HL-60/S4 treated with phorbol 12-myristate 13-acetate at 8.2 ng/mL for 4 days and 3 days (cell line): Measurements from ENCODE around the gene XIRP1.

Experiments
- in situ Hi-C: fragments of 300-500 bp; cut with MboI; formaldehyde crosslinking; loops from 2 replicates; pipeline ENCODE4 v1.15.0; 2022; ENCODE audit warnings: low sequenced_read_pairs

The XIRP1 gene

GRCh38 chr3:39188271-39189149 lies 3.9 kb downstream of the XIRP1 start:
- in situ Hi-C loops = no loop called here

DNA sequence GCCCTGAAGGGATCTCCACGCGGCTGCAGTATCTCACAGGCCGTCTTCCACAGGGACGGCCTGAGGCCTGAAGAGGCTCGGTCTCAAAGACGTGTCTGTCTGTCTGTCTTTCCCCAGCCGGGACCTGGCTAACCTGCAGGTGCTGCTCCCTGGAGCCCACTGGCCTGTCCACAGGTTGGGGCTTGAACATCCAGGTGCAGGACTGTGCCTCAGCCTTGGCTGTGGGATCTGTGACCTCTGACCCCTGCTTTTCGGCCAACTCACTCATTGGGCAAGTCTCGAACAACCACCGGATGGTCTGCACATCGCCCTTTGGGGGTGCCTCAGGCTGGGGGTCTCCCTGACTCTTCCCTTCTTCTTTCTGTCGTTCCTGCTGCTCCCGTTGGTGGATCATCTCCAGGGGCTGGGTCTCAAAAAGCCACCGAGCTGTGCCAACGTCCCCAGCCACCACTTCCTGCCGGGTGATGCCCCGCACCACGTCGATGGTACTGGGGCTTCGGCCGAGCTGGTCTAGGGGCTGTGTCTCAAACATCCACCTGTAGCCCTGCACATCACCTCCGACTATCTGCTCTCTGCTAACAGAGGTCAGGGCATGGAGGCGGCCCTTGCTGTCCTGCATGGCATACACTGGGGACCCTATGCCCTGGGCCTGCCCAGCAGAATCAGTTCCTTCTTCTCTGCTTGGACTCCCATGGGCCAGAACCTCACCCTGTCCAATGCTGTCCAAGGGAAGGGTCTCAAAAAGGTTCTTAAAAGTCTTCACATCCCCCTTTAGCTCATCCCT lies 4.8 kb downstream of the XIRP1 start:
- in situ Hi-C loops = no loop called here

DNA sequence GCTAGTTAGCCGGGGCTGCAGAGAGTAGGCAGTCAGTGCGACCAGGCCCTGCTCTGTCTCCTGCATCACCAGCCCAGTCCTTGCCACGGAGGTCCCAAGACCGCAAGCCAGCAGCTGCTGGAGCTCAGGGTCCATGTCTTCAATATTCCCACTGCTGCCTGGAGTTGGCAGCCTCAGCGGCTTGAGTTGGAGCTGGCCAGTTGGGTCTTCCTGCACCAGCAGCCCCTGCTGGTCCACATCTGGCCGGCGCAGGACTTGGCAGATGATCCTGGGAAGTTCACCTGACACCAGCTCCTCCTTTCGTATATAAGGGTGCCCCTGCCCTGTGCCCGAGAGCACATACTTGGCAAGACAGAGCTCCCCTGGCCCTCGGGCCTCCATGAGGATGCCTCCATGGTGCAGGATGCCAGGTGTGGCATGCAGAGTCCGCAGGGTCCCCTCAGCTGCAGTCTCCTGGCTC lies 5.7 kb downstream of the XIRP1 start:
- in situ Hi-C loops = no loop called here

GRCh38 chr3:39185959-39186691 lies 6.3 kb downstream of the XIRP1 start:
- in situ Hi-C loops = no loop called here

DNA sequence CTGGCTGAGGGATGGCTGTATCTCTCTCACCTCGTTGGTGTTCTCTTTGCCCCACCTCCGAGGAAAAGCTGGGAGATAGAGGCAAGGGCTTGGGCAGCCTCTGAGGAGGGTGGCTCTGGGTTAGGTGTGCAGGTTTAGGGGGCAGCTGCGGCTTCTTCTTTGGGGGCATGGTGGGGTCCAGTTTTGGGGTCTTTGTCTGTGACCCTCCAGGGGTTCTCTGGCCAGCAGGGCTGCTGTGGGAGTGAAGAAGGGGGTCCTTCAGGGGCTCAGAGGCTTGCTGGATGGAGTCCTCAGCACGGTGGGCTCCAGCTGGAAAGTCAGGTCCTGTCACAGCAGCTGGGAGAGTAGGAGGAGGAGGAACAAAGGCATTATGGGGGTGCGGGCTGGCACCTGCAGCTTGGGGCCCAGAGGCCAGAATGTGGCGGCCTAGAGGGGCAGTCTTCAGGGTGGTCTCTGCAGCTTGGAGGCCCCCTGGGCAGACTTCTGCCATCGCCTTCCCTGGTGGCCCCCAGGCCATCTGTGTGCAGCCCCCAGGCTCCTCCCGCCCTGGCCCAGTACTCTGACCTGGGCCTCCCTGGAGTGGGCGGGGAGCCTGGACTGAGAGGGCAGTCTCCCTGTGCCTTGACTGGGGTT lies 7.0 kb downstream of the XIRP1 start:
- in situ Hi-C loops = no loop called here

- in situ Hi-C loops = no loop called here
Measured at GRCh38 chr3:39184968-39185285, 7.5 kb downstream of the XIRP1 start.

DNA sequence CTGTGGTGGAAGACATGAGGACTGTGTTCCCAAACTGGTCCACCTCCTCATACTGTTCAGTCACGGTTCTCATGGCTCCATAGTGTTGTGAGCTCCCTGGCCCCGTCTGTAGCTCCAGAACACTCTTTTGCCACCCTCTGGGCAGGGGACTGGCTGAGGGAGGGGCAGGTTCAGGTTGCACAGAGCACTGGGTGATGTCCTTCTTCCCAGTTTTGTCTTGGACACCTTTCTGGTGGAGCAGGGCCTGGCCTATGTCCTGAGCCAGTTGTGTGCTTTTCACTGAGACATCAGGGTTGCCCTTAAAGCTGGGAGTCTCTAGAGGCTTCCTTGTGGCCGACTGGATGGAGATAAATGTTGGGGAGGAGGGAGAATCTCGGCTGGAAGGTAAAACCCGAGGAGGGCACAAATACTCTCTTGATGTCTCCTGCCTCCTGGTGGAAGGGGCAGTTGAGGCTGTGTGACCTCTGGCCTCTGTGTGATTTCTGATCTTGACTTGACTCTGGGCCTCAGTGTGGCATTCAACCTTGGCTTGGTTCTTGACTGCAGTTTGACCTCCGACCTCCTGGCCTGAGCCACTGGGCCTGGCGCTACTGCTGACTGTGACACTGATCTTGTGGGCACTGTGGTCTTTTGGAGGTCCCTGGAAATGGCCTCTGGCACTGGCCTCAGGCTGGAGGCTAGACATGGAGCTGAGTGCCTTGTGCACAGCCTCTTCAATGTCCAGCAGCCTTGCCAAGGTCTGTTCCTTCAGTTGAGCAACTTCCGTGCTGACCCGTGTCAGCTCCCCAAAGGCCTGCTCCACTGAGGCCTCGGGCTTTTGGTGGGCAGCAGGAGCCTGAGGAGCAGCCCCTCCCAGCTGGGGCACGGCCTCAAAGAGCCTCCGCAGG lies 8.1 kb downstream of the XIRP1 start:
- in situ Hi-C loops = no loop called here

GRCh38 chr3:39183211-39184080 lies 8.9 kb downstream of the XIRP1 start:
- in situ Hi-C loops = no loop called here

GRCh38 chr3:39181408-39182335 lies 10.7 kb downstream of the XIRP1 start:
- in situ Hi-C loops = no loop called here

DNA sequence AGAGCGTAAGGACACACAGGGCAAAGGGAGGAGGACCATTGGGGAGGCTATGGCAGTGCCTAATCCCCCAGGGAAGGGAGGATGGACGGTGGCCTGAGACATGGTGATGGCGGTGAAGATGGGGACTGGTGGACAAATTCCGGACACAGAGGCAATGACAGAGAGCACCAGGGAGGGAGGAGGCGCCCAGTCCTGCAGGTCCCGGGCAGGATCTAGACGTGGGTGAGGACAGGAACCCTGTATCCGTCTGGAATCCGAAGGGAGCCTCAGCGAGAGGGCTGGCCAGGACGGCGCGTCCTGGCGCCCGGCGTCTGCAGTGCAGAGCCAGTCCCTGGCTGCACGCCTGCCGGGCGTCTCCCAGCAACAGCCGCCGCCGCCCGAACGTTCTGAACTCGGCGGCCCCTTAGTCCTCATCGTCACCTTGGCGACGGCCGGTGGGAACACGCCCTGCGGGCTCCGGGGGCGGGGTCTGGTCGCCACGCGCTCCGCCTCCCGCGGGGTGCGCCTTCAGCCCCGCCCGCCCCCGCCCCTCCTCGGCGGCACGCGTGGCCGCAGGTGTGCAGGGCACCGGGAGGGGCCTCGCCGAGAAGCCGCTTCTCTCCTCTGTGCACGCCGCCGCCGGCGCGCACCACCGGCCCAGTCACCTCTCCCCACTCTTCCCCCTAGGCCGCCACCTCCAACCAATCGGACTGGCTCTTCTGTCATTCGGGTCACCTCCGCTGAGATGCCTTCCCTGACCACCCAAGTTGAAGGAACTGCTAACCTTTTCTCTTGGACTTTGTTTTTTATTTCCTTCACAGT lies 11.6 kb downstream of the XIRP1 start:
- in situ Hi-C loops = no loop called here

DNA sequence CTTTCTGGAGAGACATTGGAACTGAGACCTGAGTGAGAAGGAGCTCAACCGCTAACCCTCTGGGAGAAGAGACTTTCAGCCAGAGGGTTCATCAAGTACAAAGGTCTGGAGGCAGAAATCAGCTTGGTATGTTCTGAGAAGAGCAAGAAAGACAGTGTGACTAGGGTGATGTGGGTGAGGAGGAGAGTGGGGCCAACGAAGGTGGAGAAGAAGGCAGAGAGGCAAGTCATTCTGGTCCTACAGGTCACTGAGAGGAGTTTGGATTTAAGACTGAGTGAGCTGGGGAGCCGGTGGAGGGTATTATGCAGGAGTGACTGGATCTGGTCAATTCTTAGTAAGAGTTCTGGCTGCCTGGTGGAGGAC lies 12.2 kb downstream of the XIRP1 start:
- in situ Hi-C loops = no loop called here

DNA sequence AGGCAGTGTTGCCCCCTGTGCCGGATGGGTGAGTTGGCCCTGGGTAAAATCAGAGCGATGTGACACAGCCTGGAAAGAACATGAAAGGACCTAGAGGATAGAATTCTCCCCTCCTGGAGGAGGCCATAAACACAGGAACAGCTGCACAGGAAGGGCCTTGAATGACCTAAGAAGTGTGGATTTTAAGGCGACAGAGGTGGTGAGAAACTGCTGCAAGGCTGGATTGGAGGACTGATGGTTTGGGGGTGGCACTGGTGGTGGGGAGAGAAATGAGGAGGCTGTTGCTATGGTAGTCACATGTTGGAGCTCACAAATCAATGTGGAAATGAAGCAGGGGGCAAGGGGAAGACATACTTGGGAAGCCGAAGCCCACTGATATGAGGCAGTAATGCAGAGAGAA lies 13.8 kb downstream of the XIRP1 start:
- in situ Hi-C loops = no loop called here

DNA sequence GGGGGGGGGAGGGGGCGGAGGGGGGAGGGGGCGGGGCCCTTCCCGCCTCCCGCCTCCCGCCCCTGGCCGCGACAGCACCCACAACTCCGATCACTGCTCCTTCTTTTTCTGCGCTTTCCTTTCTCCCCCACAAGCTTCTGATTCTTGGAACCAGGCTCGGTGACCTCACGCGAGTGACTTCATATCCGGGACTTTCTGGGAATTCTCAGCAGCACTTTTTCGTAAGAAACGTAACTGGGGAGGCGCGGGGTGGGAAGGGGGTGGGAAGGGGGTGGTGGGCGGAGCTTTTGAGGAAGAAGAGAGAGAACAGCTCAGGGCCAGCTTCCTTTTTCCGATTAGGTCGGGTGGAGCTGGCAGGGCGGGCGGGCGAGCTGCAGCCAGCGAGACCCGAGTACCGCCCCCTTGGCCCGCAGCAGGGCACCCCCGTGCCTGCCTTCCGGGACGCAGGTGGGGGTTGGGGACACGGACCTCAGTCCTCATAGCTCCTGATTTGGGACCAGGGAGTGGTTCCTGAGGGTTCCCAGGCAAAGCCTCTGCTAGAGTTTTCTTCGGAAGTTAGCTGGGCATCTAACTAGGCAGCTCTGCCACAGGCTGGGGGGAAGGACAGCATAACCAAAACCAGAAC lies 14.6 kb downstream of the XIRP1 start:
- in situ Hi-C loops = no loop called here

GRCh38 chr3:39176025-39176714 lies 16.2 kb downstream of the XIRP1 start:
- in situ Hi-C loops = no loop called here

DNA sequence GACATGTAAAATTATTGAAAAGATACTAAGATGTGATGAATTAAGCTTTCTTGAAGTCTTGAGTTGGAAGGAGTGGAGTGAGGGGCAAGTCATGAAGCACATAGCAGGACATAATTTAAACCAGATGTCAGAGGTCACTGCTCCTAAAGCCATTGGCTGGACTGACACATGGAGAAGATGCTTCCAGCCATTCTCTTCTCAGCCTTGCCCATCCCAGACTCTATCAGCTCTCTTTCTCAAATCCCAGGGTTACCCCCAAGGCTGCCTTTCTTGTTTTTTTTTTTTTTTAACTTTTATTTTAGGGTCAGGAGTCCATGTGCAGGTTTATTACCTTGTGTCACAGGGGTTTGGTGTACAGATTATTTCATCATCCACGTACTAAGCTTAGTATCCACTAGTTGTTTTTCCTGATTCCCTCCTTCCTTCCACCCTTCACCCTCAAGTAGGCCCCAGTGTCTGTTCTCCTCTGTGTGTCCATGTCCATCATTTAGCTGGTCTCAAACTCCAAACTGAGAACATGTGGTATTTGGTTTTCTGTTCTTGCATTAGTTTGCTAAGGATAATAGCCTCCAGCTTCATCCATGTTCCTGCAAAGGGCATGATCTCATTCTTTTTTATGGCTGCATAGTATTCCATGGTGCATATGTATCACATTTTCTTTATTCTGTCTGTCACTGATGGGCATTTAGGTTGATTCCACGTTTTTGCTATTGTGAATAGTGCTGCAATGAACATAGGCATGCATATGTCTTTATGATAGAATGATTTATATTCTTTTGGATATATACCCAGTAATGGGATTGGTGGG lies 18.9 kb downstream of the XIRP1 start:
- in situ Hi-C loops = no loop called here
